ENCODE data around the gene CCDC88C. TPM values are rescaled to one million over a fixed set of nuclear protein-coding genes. Genes with fewer than 3 reads are reported as not detected.

CCDC88C gene
- total RNA-seq, 1 donor, result under 0.01 TPM

- DNase-seq (ENCODE audit: low read depth), result peak; percentile 53
- no peak overlapping the region for H3K4me3 ChIP-seq (ENCODE audit: low read depth, low read length)
- TF ChIP-seq, protein P1, sequence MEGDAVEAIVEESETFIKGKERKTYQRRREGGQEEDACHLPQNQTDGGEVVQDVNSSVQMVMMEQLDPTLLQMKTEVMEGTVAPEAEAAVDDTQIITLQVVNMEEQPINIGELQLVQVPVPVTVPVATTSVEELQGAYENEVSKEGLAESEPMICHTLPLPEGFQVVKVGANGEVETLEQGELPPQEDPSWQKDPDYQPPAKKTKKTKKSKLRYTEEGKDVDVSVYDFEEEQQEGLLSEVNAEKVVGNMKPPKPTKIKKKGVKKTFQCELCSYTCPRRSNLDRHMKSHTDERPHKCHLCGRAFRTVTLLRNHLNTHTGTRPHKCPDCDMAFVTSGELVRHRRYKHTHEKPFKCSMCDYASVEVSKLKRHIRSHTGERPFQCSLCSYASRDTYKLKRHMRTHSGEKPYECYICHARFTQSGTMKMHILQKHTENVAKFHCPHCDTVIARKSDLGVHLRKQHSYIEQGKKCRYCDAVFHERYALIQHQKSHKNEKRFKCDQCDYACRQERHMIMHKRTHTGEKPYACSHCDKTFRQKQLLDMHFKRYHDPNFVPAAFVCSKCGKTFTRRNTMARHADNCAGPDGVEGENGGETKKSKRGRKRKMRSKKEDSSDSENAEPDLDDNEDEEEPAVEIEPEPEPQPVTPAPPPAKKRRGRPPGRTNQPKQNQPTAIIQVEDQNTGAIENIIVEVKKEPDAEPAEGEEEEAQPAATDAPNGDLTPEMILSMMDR (IDR thresholded peaks at IDR 0.05; ENCODE audit: insufficient read depth, low read length), result peak; percentile 4
Observed at GRCh38 chr14:91317381-91318308, 100.0 kb downstream of the CCDC88C start.

- DNase-seq (ENCODE audit: low read depth), result no peak
- TF ChIP-seq, protein P1 (IDR thresholded peaks at IDR 0.05; ENCODE audit: insufficient read depth, low read length), result no peak
- H3K4me3 ChIP-seq (ENCODE audit: low read depth, low read length), result no peak overlapping the region
Observed at GRCh38 chr14:91316761-91317160, 100.9 kb downstream of the CCDC88C start.

- TF ChIP-seq, protein P1 (IDR thresholded peaks at IDR 0.05; ENCODE audit: insufficient read depth, low read length), result no peak
- DNase-seq (ENCODE audit: low read depth), result no peak
- H3K4me3 ChIP-seq (ENCODE audit: low read depth, low read length), result no peak overlapping the region
Observed at GRCh38 chr14:91315844-91316267, 101.8 kb downstream of the CCDC88C start.

DNA sequence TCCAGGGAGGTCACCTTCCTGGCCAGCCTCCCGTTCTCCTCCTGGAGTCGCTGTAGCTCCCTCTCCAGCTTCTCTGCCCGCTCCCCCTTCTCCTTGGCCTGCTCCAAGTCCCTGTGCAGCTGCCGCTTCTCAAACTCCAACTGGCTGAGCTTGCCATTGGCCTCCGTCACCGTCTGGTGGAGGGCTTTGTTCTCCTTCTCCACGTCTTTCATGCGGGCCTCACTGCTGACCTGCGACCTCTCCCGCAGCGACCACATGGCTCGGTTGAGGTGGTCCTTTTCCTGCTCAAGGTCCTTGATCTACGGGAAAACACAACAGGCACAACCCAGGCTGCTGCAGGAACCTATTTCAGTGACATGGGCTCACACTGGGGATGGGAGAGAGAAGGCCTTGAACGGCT lies 103.8 kb downstream of the CCDC88C start:
- DNase-seq (ENCODE audit: low read depth), result no peak
- TF ChIP-seq, protein P1 (IDR thresholded peaks at IDR 0.05; ENCODE audit: insufficient read depth, low read length), result no peak
- no peak overlapping the region for H3K4me3 ChIP-seq (ENCODE audit: low read depth, low read length)

- TF ChIP-seq, protein P1 (IDR thresholded peaks at IDR 0.05; ENCODE audit: insufficient read depth, low read length), result no peak
- no peak for DNase-seq (ENCODE audit: low read depth)
- no peak overlapping the region for H3K4me3 ChIP-seq (ENCODE audit: low read depth, low read length)
Observed at GRCh38 chr14:91313154-91313850, 104.3 kb downstream of the CCDC88C start.

DNA sequence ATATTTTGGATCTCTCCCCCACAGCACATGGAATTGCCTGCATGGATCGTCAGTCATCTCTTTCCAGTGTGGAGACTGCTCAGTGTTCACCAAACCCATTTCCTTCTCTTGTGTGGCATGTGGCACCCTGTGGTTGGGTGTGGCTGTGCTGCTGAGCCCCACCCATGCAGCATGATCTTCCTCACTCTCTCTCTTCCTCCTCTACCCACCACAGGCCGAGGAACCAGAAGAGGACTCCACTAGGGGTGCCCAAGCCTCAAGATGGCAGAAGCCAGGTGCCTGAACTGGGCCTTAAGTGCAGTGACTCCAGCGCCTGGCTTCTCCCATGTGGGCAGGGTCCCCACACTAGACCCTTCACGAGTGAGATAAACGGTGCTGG lies 106.3 kb downstream of the CCDC88C start:
- DNase-seq (ENCODE audit: low read depth), result no peak
- TF ChIP-seq, protein P1 (IDR thresholded peaks at IDR 0.05; ENCODE audit: insufficient read depth, low read length), result no peak
- H3K4me3 ChIP-seq (ENCODE audit: low read depth, low read length), result no peak overlapping the region

Data from fibroblast of the aortic adventitia (primary cell).